Esophagus squamous epithelium (tissue), 5 donors: ENCODE data around the gene YKT6. TPM values are rescaled to one million over a fixed set of nuclear protein-coding genes. Genes with fewer than 3 reads are reported as not detected.

Experiments
- DNase-seq: peaks from one replicate; lab custom pipeline; 2025; lab: John Stamatoyannopoulos, UW
- H3K27ac ChIP-seq, 4 donors: fragments of 200-600 bp; sonication (generic); one replicate each; pipeline ENCODE4 v1.5.1; 2016 to 2019; ENCODE audit warnings: mild to moderate bottlenecking in 1 of 4
- H3K27me3 ChIP-seq, 4 donors: fragments of 200-600 bp; sonication (generic); 1 replicate in 3 of 4; 2 replicates in 1 of 4; pipeline versions ENCODE4 v1.5.1 to v1.6.0; 2017 to 2021; ENCODE audit warnings: antibody characterized with exemption in 1 of 4
- H3K36me3 ChIP-seq, 3 donors: fragments of 200-600 bp; sonication (generic); one replicate each; pipeline ENCODE4 v1.5.1; 2016 to 2019
- H3K4me1 ChIP-seq, 3 donors: fragments of 200-600 bp; sonication (generic); one replicate each; pipeline ENCODE4 v1.5.1; 2017 to 2019
- H3K4me3 ChIP-seq, 4 donors: fragments of 200-600 bp; sonication (generic); 1 replicate in 3 of 4; 2 replicates in 1 of 4; pipeline ENCODE4 v1.5.1; 2016 to 2019; ENCODE audit warnings: mild to moderate bottlenecking in 2 of 4, moderate library complexity in 1 of 4
- H3K9me3 ChIP-seq, 3 donors: fragments of 200-600 bp; sonication (generic); one replicate each; pipeline ENCODE4 v1.5.1; 2016 to 2019
- POLR2A ChIP-seq, 4 donors: fragments of 450-650 bp; IDR thresholded peaks; one replicate each; pipeline ENCODE4 v1.6.1; 2017; ENCODE audit warnings: antibody characterized with exemption in 4 of 4, mild to moderate bottlenecking in 4 of 4, moderate library complexity in 3 of 4
- WGBS, 2 donors: methylation state at CpG; one replicate each; pipeline ENCODE4 v1.1.5; 2018; 5-methylcytosine and 5-hydroxymethylcytosine counted together
- intact Hi-C: fragments of 100-400 bp; cut with DNase I; formaldehyde crosslinking; loops from one replicate; pipeline ENCODE4 v1.15.0; 2022
- total RNA-seq, 4 donors: library from RNA; depleted of rRNA; stranded (reverse); fragments of >200 nt; gene quantifications; one replicate each; pipeline ENCODE4 v1.1.0, GENCODE V29; 2016
- TF ChIP-seq, protein P1 (sequence below), 6 experiments: fragments of 450-650 bp in 4 of 6; fragments of 200-600 bp in 2 of 6; sonication (generic) in 2 of 6; IDR thresholded peaks; one replicate each; pipeline ENCODE4 v1.5.1; 2016 to 2019; ENCODE audit warnings: antibody characterized with exemption in 6 of 6, mild to moderate bottlenecking in 4 of 6, moderate library complexity in 4 of 6
- donor health status: DM: yes; HTN: yes; CAD: no.

YKT6 gene
- total RNA-seq, 4 donors from 2014 or later, result 56.3 to 91.8 (median 65.1) TPM

DNA sequence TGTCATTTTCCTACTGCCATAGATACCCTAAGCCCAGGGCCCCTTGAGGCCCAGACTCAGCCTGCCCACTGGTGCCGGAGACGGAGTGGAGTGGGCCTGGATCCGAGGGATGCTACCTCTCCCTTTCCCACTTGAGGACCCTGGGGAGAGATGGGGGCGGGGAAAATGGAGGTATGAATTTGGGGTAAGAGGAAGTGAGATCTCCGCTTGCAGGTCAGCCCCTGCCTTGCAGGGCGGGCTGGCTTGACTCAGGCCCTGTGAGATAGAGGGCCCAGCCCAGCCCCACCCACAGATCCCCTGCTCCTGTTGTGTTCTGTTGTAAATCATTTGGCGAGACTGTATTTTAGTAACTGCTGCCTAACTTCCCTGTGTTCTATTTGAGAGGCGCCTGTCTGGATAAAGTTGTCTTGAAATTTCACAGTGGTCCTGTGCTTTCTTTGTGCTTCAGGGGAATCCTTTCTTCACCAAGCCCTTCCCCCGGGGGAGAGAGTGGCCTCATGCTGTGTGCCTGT lies 13.2 kb downstream of the YKT6 start:
- Histone ChIP-seq H3K4me3 (no peak overlapping the region), H3K9me3 (no peaks in the 10 kb centered on the region), H3K27me3 (no peaks in the 10 kb centered on the region), H3K36me3 (peaks cover 4 to 51% (median 28%) of the 10 kb centered on the region in 3 donors), H3K4me1 (peaks cover 0 to 20% (median 3%) of the 10 kb centered on the region in 3 donors), H3K27ac (no peak overlapping the region)
- 75 to 84% methylated on average over 5 to 9 of the region's 9 CpGs for WGBS, 2 donors
- TF ChIP-seq, protein P1, sequence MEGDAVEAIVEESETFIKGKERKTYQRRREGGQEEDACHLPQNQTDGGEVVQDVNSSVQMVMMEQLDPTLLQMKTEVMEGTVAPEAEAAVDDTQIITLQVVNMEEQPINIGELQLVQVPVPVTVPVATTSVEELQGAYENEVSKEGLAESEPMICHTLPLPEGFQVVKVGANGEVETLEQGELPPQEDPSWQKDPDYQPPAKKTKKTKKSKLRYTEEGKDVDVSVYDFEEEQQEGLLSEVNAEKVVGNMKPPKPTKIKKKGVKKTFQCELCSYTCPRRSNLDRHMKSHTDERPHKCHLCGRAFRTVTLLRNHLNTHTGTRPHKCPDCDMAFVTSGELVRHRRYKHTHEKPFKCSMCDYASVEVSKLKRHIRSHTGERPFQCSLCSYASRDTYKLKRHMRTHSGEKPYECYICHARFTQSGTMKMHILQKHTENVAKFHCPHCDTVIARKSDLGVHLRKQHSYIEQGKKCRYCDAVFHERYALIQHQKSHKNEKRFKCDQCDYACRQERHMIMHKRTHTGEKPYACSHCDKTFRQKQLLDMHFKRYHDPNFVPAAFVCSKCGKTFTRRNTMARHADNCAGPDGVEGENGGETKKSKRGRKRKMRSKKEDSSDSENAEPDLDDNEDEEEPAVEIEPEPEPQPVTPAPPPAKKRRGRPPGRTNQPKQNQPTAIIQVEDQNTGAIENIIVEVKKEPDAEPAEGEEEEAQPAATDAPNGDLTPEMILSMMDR (IDR thresholded peaks at IDR 0.05), result no peak
- no peak for DNase-seq
- intact Hi-C loops, result no loop called here

DNA sequence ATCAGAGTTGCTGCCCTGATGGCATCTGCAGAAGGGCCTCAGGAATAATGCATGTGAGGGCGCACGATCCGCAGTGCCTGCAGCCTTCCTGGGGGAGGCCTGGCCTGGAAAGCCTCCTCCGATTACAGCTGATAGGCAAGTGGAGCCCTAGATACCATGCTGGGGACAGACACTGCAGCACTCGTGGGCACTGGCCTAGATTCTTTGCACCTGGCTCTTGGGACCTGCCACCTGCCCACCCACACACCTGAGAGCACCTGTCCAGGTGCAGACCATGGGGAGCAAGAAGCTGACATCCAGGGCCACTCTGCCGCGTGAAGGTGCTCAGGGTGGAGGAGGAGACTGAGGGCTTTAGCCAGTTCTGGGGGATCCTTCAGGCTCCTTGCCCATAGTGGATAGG lies 14.8 kb downstream of the YKT6 start:
- H3K36me3 ChIP-seq, result peaks cover 0 to 35% (median 19%) of the 10 kb centered on the region in 3 donors
- H3K27me3 ChIP-seq, result peaks cover 0 to 3% (median 0%) of the 10 kb centered on the region in 4 donors
- DNase-seq, result no peak
- intact Hi-C loops, result no loop called here
- TF ChIP-seq POLR2A (IDR thresholded peaks at IDR 0.05), result no peak
- TF ChIP-seq, protein P1 (IDR thresholded peaks at IDR 0.05), result no peak
- H3K4me3 ChIP-seq, result no peak overlapping the region
- no peak overlapping the region for H3K27ac ChIP-seq
- H3K9me3 ChIP-seq, result no peaks in the 10 kb centered on the region
- 88 to 89% methylated on average over 5 to 7 of the region's 7 CpGs for WGBS, 2 donors
- H3K4me1 ChIP-seq, result peaks cover 0 to 20% (median 3%) of the 10 kb centered on the region in 3 donors

DNA sequence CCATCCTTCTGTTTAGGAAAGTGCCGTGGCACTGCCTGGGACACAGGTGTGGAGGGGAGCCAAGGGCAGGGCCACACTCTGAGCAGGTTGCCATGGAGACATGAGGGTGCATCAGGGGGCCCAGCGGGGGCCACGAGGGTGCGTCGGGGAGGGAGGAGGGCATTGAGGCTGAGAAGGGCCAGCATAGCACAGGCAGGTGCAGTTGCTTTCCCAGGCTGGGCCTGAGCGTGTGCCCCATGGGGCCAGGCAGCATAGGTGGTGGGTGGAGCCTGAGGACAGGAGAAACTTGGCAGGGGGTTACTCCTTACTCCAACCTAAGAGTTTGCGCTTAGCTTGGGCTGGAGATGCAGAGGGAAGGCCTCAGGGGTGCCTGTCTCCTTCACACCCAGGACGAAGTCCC lies 15.2 kb downstream of the YKT6 start:
- Histone ChIP-seq H3K4me3 (no peak overlapping the region), H3K4me1 (peaks cover 0 to 20% (median 3%) of the 10 kb centered on the region in 3 donors), H3K27me3 (peaks cover 0 to 3% (median 0%) of the 10 kb centered on the region in 4 donors), H3K36me3 (peaks cover 0 to 30% (median 14%) of the 10 kb centered on the region in 3 donors), H3K9me3 (no peaks in the 10 kb centered on the region), H3K27ac (no peak overlapping the region)
- intact Hi-C loops, result no loop called here
- DNase-seq, result no peak
- WGBS, 2 donors, result 42 to 79% methylated on average over 6 of the region's 8 CpGs
- TF ChIP-seq, protein P1 (IDR thresholded peaks at IDR 0.05), result no peak
- TF ChIP-seq POLR2A (IDR thresholded peaks at IDR 0.05), result no peak

DNA sequence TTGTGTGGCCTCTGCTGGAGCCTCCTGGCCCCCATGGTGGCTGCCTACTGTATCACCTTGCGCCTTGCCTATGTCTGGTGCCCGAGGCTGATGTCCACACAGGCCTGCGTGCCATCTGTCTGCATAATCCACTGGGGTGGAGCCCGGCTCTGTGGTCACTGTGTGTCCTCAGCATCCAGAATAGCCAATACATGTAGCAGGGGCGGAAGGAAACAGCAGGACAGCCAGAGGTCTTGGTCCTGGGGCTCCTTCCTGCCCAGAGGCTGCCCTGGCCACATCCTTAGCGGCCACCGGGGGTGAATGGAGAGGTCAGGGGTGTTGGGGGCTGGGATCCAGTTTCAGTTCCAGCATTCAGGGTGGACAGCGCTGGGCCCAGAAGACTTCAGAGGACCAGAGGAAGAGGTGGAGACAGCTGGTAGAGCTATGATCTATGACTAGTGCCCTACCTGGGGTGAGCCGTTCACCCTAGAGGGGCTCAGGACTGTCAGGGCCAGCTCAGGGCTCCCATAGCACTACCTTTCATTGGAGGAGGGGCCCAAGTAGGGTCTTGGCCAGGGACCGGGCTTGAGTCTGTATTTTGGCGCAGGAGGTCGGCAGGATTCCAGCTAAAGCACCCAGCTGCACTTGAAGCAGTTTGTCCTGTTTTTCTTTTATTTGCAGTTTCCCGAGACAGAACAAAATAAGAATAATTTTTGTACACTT lies 15.9 kb downstream of the YKT6 start:
- WGBS, 2 donors, result 61 to 70% methylated on average over 5 to 9 of the region's 13 CpGs
- no peak overlapping the region for H3K4me3 ChIP-seq
- TF ChIP-seq POLR2A (IDR thresholded peaks at IDR 0.05), result no peak
- TF ChIP-seq, protein P1 (IDR thresholded peaks at IDR 0.05), result no peak

DNA sequence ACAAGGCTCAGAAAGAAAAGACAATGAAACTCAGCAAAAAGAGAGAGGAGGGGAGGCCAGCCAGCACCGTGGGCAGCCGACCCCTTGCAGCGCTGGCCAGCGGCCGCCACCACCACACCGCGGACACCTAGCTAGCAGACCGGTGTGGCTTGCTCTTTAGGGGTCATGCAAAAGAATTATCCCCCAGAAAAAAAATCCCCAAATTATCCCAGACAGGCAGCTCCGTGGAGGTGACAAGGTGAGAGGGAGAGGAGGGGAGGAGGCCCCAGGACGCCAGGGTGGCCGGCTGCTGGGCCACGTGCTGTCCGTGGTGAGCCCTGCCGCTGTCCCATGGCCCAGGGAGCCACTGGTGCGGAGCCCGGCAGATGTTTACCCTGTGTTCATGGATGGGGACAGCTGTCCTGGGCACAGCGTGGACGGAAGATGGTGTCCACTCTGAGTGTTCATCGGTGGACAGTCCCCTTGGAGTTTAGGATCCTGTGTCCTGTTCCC lies 16.5 kb downstream of the YKT6 start:
- Histone ChIP-seq H3K27ac (no peak overlapping the region), H3K36me3 (peaks cover 0 to 18% (median 4%) of the 10 kb centered on the region in 3 donors), H3K9me3 (no peaks in the 10 kb centered on the region), H3K4me3 (no peak overlapping the region), H3K27me3 (peaks cover 0 to 3% (median 0%) of the 10 kb centered on the region in 4 donors), H3K4me1 (peaks cover 0 to 20% (median 3%) of the 10 kb centered on the region in 3 donors)
- TF ChIP-seq, protein P1 (IDR thresholded peaks at IDR 0.05), result no peak
- no peak for TF ChIP-seq POLR2A (IDR thresholded peaks at IDR 0.05)
- intact Hi-C loops, result no loop called here
- 61 to 75% methylated on average over 11 to 18 of the region's 19 CpGs for WGBS, 2 donors
- no peak for DNase-seq

More for the DNA sequence above, 15.9 kb downstream of the YKT6 start:
- Histone ChIP-seq H3K9me3 (no peaks in the 10 kb centered on the region), H3K27ac (no peak overlapping the region), H3K4me1 (peaks cover 0 to 20% (median 3%) of the 10 kb centered on the region in 3 donors), H3K36me3 (peaks cover 0 to 24% (median 10%) of the 10 kb centered on the region in 3 donors), H3K27me3 (peaks cover 0 to 3% (median 0%) of the 10 kb centered on the region in 4 donors)
- no peak for DNase-seq
- intact Hi-C loops, result no loop called here
